CMK (cell line): ENCODE data around the gene PPP6C.
"Not testable (repeated sequence)": the region's sequence is repeated elsewhere in the genome, so short reads cannot be mapped to it uniquely, and the experiment has no call there.

Source experiments
- DNase-seq: peaks from one replicate; pipeline ENCODE4 v3.0.0-alpha.2; 2010; ENCODE audit warnings: low read depth

Gene PPP6C

DNA sequence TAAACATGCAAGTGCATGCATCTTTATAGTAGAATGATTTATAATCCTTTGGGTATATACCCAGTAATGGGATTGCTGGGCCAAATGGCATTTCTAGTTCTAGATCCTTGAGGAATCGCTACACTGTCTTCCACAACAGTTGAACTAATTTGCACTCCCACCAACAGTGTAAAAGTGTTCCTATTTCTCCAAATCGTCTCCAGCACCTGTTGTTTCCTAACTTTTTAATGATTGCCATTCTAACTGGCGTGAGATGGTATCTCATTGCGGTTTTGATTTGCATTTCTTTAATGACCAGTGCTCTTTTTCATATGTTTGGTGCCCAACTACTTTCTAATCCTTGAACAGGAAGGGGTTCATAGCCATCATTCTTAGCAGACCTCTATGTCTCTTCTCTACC is 7.8 kb downstream of the PPP6C start:
- not testable (repeated sequence) for DNase-seq

DNA sequence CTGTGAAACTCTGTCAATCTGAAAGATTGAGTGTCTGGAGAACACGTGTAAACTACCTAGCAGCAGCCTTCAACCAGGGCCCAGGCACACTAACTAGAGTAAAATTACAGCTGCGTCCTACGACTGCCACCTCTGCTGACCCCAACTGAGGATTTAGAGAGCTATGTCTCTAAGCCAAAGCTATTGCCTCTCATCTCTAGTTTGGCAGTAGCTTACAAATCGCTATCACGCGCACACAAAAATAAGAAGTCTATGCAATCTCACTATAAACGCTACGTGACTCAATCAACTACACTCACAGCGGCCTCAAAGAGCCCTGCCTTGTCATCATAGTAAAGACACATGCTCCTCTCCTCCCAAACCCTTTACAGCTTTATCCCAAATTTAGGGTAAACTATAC is 8.7 kb downstream of the PPP6C start:
- no peak for DNase-seq

DNA sequence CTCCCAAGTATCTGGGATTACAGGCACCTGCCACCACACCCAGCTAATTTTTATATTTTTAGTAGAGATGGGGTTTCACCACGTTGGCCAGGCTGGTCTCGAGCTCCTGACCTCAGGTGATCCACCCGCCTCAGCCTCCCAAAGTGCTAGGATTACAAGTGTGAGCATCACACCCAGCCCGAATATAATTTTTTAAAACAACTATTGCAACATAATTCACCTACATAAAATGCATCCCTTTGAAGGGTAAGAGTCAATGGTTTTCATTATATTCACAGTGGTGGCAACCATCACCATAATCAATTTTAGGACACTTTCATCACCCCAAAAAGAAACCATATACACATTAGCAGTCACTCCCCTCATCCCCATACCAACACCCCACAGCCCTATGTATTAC is 9.8 kb downstream of the PPP6C start:
- DNase-seq: not testable (repeated sequence)

DNA sequence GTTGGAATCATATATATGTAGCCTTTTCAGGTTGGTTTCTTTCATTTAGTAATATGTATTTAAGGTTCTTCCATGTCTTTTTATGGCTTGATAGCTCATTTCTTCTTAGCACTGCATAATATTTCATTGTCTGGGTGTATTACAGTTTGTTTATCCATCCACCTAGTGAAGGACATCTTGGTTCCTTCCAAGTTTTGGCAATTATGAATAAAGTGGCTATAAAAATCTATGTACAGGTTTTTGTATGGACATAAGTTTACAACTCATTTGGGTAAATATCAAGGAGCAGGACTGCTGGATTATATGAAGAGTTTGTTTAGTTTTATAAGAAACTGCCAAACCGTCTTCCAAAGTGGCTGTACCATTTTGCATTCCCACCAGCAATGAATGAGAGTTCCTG is 11.7 kb downstream of the PPP6C start:
- no peak for DNase-seq

DNA sequence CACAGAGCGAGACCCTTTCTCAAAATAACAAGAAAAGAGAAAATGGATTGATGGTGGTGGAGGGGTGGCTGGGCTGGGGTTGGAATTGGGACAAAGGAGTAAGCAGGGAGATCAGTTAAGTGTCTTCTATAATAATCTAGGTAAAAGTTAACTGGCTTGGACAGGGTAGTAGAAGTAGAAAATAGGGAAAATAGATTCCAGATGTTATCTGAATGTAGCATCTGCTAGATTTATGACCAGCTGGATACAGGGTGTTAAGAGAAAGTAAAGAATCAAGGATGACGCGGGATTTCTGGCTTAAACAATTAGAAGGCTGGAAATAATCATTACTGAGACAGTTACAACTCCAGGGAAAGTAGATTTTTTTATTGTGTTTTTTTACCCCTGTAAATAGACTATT is 13.0 kb downstream of the PPP6C start:
- no peak for DNase-seq

DNA sequence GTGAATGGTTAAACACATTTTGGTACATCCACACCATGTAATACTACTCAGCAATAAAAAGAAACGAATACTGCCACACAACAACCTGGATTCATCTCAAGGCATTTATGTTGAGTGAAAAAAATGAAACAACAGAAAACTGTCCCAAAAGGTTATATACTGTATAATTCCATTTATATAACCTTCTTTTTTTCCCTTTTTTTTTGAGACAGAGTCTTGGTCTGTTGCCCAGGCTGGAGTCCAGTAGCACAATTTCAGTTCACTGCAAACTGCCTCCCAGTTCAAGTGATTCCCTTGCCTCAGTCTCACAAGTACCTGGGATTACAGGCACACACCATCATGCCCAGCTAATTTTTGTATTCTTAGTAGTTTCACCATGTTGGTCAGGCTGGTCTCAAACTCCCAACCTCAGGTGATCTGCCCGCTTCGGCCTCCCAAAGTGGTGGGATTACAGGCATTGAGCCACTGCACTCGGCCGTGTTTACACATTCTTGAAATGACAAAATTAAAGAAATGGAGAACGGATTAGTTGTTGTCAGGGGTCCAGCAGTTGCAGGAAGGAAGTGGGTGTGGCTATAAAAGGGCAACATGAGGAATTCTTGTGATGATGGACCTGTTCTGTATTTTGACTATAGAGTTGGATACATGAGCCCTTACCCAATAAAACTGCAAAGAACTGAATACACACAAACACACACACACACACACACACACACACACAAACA is 17.4 kb downstream of the PPP6C start:
- no peak for DNase-seq

DNA sequence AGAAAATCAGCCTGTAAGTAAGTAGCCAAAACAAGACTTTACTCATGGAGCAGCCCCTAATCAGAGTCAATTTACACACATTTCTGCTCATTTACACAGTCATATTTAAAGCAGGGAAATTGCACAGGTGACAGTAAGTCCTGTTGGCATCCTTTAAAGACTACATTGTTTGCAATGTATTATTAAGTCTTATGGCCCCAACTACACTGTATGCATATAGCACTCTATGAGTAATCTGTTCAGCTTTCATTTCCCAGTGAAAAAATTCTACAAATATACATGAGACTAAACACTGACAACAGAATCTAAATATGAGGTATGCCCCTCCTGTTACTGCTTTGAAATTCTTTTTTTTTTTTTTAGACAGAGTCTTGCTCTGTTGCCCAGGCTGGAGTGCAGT is 19.7 kb downstream of the PPP6C start:
- no peak for DNase-seq

DNA sequence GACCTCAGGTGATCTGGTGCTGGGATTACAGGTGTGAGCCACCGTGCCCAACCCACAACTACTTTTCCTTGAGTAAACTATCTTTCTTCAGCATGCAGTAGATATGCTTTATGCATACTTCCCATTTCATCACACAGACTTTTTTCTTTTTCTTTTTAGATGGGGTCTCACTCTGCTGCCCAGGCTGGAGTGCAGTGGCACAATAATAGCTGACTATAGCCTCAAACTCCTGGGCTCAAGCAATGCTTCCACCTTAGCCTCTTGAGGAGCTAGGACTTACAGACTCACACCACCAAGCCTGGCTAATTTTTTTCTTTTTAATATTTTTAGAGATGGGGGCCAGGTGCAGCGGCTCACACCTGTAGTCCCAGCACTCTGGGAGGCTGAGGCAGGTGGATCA is 22.8 kb downstream of the PPP6C start:
- no peak for DNase-seq

DNA sequence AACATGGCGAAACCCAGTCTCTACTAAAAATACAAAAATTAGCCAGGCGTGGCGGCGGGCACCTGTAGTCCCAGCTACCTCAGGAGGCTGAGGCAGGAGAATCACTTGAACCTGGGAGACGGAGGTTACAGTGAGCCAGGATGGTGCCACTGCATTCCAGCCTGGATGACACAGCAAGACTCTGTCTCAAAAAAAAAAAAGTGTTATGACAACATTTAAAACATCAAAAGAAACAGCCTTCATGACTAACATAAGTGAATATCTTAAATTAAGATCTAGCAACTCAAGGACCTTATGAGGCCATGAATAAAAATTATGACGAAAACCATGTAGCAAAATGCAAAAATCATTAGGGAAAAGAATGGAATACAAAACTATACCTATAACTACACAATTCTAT is 26.7 kb downstream of the PPP6C start:
- DNase-seq: not testable (repeated sequence)

DNA sequence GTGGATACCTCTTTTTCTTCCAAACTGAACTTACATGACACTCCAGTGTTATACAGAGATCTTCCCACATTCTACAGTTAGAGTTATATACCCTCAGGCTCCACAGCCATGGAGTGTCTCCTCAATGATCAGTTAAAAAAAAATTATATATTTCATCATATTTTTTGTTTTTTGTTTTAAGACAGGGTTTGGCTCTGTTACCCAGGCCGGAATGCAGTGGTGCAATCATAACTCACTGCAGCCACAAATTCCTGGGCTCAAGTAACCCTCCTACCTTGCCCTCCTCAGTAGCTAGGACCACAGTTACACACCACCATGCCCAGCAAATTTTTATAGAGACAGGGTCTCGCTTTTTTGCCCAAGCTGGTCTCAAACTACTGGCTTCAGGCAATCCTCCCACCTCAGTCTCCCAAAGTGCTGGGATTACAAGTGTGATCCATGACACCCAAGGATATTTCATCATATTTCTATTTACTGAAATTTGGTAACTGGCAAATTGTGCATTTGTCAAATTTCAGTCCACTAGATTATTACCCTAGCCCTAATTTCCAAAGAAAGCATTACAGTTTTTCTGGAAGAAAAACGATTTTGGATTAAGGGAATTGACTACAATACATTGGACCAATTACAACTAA is 28.2 kb downstream of the PPP6C start:
- no peak for DNase-seq

DNA sequence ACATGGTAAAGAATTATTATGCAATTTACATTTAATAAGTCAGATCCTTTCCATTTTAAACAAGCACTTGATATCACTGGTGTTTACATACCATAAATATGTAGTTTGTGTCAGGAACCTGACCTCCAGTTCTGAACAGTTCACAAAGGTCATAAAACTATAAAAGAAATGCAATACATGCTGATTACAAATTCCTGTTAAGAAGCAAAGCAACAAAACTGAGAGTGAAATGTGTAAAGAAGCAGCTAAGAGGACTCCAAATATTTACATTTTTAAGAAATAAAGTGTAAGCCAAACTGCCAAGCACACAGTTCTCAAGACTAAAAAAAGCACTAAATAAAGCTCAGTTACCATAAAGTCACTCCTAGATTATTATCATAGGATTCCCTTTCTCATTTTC is 28.9 kb downstream of the PPP6C start:
- DNase-seq: no peak

DNA sequence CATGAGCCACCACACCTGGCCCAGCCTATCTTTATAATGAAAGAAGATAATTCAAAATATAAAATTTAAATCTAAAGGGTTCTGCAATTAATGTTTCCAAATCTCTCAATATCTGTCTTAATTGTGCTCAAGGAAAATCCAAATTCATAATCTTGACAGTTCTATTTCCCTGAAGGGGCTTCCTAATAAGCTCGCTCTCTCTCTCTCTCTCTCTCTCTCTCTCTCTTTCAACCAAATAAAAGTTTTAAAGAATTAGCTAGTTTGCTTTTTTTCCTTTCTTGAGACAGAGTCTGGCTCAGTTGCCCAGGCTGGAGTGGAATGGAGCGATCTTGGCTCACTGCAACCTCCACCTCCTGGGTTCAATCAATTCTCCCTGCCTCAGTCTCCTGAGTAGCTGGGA is 33.1 kb downstream of the PPP6C start:
- DNase-seq: no peak

DNA sequence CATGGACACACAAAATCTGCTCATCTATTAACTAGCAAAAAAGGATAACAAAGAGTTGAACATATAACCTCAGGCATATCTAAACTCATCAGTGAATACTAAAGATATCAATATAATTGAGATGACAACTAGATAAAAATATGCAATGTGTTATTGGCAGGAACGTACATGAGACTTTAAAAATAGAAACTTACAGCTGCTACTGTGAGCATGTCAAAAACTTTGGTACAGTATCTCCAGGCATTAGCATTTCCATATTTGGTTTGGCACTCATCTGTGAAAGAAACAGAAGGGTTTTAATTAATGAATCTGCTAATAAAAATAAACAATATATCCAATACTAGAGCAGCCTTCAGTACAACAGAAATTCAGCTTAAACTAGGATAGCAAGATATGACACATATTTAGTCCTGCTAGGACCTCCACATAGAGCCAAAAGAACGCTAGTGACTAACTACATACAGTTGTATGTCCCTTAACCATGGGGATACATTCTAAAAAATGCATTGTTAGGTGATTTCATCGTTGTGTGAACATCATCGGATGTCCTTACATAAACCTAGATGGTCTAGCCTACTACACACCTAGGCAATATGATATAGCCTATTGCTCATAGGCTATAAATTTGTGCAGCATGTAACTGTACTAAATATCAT is 35.8 kb downstream of the PPP6C start:
- DNase-seq: no peak

DNA sequence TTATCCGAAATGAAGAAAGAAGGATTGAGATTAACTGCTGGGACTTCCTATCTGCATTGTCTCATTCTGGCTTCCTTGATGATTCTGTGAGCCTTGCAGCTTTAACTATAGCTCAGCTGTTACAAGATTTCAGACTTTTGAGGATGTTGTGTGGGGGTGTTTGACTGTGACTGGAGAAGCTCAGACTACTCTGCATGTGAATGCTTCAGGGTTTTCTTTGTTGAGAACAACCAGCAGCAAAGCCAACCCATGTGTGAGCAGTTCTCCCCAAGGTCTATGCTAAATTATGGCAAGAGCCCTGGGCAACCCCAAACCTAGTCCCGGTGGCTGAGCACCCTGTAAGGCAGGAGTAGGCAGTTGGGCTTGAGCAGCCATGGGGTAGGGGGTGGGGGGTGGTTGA is 37.9 kb downstream of the PPP6C start:
- DNase-seq: no peak

DNA sequence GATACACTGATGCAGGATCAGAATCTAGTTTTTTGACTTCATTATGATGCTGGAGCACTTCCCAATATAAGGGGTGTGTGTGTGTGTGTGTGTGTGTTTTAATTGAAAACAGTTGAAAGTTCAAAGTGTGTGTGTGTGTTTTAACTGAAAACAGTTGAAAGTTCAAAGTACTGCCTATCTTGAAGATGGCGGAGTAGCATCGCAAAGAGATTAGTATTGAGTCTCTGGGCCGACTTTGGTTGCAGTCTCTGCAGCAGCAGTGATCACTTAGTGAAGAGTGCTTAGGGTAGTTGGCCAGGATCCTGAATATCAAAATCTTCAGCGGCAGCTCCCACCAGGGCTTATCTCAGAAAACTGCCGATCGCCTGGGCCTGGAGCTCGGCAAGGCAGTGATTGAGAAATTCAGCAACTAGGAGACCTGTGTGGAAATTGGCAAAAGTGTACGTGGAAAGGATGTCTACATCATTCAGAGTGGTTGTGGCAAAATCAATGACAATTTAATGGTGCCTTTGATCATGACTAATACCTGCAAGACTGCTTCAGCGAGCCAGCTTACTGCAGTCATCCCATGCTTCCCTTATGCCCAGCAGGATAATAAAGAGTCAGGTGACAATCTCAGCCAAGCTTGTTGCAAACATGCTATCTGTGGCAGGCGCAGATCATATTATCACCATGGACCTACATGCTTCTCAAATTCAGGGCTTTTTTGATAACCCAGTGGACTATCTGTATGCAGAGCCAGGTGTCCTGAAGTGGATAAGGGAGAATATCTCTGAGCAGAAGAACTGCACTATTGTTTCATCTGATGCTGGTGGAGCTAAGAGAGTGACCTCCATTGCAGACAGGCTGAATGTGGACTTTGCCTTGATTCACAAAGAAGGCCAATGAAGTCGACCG is 39.0 kb downstream of the PPP6C start:
- DNase-seq: no peak

DNA sequence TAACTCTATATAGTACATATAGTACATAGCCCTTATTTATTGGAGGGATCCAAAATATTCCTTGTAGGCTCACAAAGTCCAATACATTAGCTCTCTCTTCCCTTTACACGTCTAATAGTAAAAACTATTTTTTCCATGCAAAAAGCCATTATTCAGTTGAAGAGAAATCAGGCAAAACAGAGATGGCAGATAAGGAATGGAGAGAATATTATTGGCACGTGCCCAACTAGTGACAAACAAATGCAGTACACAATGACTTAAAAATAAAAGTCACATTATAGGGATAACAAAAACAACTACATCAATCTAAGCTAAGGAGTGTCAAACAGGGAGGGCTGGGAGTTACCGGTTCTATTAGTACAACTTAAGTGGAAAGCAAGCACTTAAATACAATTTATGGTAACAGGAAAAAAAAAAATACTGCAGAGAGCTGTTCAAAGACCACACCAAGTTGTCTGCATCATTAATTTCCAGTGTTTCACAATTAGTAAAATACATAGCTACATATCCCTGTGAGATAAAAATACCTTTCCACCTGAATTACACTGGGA is 42.1 kb downstream of the PPP6C start:
- no peak for DNase-seq

DNA sequence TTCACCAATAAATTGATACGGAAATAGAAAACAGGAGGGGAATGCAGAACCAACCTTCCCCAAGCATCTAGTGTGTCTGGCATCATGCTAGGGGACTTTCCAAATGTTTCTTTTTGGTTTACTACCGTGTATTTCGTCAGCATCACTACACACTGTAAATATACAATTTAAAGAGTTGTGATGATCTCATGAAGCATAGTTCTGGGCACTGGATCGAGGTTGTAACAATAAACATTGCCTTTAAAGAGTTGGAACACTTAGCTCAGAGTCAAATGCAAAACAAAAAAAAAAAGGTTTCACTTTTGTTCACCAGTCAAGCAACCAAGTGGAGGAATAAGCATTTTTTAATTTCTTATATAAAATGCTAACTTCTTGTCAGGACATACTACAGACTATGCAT is 43.4 kb downstream of the PPP6C start:
- DNase-seq: no peak

DNA sequence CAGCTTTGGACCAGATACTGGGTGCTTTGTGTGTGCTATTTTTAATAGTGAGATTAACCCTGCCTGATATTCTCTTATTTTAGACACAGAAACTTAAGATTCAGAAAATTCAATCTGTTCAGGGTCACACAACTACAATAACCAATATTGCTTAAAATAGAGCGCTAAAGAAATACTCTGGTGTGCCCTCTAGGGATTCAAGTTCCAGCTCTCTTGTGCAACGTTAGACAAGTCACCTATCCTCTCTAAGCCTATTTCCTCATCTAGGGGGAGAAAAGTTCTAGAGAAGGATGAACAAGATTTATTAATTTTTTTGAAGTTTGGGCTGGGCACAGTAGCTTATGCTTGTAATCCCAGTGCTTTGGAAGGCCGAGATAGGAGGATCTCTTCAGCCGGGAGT is 44.2 kb downstream of the PPP6C start:
- no peak for DNase-seq

DNA sequence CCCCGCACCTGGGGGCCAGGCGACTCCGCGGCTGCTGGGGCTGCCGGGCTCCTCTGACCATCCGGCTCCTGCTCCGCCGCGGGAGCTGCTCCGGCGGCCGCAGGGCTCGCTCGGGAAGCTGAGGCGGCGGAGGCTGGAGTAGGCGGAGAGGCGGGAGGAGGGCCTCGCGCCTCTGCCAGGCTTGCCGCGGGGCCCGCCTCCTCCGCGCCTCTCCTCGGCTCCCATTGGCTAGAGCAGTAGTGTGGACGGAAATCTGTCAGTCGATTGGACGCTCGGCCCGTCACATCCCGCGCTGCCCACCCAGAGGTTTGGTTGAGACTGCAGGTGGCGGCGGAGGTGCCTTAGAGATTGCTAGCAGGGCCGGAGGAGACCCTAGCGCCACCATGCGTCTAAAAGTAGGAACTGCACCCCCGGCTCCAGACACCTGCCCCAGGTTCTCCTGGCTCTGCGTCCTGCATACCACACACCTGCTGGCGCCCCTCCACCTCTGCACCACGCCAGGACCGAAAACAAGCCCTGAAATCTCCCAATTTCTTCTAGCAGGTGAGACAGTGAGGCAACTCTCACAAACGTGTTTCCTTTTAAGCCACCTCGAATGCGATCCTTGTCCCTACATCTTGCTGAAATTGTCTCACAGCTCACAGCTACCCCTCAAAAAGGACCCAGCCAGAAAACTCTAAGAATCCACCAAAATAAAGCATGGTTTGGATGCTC is 46.1 kb downstream of the PPP6C start, which contains the start of gene SCAI:
SCAI (minus strand) TSS at position 152 of the 714 bp plus-strand sequence; CDS start at position 61, 91 bp downstream.
- DNase-seq: peak; percentile 97

DNA sequence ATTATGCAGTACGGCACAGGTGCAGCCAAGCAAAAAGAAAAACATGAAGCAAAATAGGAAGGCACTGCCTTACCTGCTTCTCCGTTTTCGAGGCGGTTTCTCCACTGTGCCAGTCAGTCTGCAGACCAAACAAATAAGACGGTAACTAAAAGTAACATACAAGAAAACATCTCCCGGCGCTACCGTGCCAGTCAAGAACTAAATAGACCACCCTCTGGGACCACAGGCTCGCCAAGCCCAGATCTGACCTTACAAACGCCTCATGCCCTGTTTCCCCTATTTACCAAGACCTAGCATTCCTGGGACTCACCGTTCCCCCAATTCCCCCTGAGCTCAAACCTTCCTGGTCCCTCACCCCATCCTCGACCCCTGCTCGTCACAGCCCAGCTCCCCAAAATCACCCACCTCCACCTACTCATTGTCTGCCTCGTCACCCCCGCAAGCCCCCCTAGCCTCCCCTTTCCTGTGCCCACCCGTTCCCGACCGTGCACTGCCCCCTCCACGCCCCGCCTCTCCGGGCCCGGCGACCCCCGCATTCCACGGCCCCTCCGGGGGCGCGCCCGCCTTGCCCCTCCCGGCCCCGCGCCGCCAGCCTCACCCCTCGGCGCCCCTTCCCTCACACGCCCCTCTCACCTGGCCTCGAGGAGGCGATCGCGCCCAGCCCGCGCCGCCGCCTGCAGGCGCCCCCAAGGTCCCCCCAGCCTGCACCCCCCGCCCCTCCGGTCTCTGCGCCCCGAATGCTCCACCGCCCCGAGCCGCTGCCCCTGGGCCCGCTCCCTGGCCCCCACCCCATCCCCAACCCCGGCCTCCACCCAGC is 46.8 kb downstream of the PPP6C start:
- DNase-seq: no peak

DNA sequence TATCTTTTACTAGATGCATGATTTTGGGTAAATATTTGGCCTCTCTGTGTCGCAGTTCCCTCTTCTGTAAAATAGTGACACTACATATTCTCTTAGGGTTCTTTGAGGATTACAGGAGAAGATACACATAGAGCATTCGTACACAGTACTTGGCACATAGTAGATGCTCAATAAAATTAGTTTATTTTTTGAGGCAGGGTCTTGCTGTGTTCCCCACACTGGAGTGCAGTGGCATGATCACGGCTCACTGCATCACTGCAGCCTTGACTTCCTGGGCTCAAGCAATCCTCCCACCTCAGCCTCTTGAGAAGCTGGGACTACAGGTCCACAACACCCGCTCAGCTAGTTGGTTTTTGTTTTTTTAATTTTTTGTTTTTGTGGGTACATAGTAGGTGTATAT is 47.9 kb downstream of the PPP6C start:
- no peak for DNase-seq
